Activated CD8-positive, alpha-beta T cell treated with anti-CD3 and anti-CD28 coated beads for 36 hours (primary cell): ENCODE measurements around the gene SRPK2. TPM values are rescaled to one million over a fixed set of nuclear protein-coding genes. Genes with fewer than 3 reads are reported as not detected.
"Not testable (repeated sequence)": the region's sequence is repeated elsewhere in the genome, so short reads cannot be mapped to it uniquely, and the experiment has no call there.

Experiments
- ATAC-seq: fragments of 200-7000 bp; cut with Tn5 transposase; one replicate; pipeline ENCODE4 v1.10.0; 2021; ENCODE audit warnings: mild to moderate bottlenecking, moderate library complexity
- CTCF ChIA-PET: fragments of 350-600 bp; sonication (Branson Sonifier 250); formaldehyde crosslinking; loops from one replicate; lab custom pipeline; 2021; ENCODE audit warnings: antibody characterized with exemption; lab: Charles Lee
- POLR2A ChIA-PET: fragments of 350-600 bp; sonication (Branson Sonifier 250); formaldehyde crosslinking; loops from one replicate; lab custom pipeline; 2021; ENCODE audit warnings: antibody characterized with exemption; lab: Charles Lee
- DNase-seq: peaks from one replicate; pipeline ENCODE4 v3.0.0-alpha.2; 2020
- H3K27ac Mint-ChIP-seq: one replicate; pipeline ENCODE4 v1.8.0; 2021; ENCODE audit warnings: mild to moderate bottlenecking, mixed read lengths
- H3K27me3 Mint-ChIP-seq: one replicate; pipeline ENCODE4 v1.8.0; 2021; ENCODE audit warnings: mixed read lengths
- H3K36me3 Mint-ChIP-seq: one replicate; pipeline ENCODE4 v1.8.0; 2021; ENCODE audit warnings: low read depth, mixed read lengths
- H3K4me1 Mint-ChIP-seq: one replicate; pipeline ENCODE4 v1.8.0; 2021; ENCODE audit warnings: low read depth, mixed read lengths
- H3K4me3 Mint-ChIP-seq: one replicate; pipeline ENCODE4 v1.8.0; 2021; ENCODE audit warnings: mild to moderate bottlenecking, moderate library complexity, mixed read lengths
- H3K9me3 Mint-ChIP-seq: one replicate; pipeline ENCODE4 v1.8.0; 2021; ENCODE audit warnings: mixed read lengths
- intact Hi-C: fragments of 100-400 bp; cut with micrococcal nuclease; formaldehyde crosslinking; loops from one replicate; pipeline ENCODE4 v1.10.0; 2022
- total RNA-seq, 2 experiments: library from RNA; stranded (reverse); gene quantifications; one replicate each; pipeline ENCODE4 v1.2.3, GENCODE V29; 2021
- TF ChIP-seq, protein P1 (sequence below): fragments of 200-600 bp; IDR thresholded peaks from one replicate; pipeline ENCODE4 v1.8.0; 2022; ENCODE audit warnings: antibody characterized with exemption, mild to moderate bottlenecking

The SRPK2 gene
- total RNA-seq, 2 experiments from 2014 or later: 32.9 to 33.5 TPM

DNA sequence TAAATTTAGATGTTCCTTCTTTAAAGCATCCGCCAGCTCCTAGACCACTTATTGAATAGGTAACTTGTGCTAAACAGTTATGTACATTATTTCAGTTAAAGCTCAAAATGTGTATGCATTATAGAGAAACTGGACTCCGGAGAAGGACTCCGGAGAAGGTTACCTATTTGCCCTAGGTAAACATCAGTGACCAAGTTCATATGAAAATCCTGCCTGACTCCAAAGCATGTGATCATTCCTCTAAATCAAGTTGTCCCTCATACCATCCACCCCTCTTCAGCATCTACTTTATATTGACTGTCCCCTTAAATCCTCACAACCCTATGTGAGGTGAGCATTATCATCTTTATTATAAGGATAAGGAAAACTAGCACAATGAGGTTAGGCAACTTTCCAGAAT, 147.5 kb downstream of the SRPK2 start:
- H3K36me3 Mint-ChIP-seq: peaks cover 1% of the 10 kb centered on the region
- ChIA-PET CTCF (interaction anchor here (1.1 to 1.7 kb wide), 2 partner anchors 28 to 88 kb away, joined by 3 read pairs; no protein-coding TSS in a partner anchor), POLR2A (interaction anchor here (1.0 kb wide), 1 partner anchor 16 kb away, joined by 3 read pairs; no protein-coding TSS in a partner anchor)
- no peaks in the 10 kb centered on the region for H3K9me3 Mint-ChIP-seq
- H3K27ac Mint-ChIP-seq: no peak overlapping the region
- intact Hi-C loops: no loop called here
- H3K27me3 Mint-ChIP-seq: no peaks in the 10 kb centered on the region
- peaks cover 48% of the 10 kb centered on the region for H3K4me1 Mint-ChIP-seq
- no peak for DNase-seq
- no peak overlapping the region for H3K4me3 Mint-ChIP-seq
- no peak for ATAC-seq
- TF ChIP-seq, protein P1, sequence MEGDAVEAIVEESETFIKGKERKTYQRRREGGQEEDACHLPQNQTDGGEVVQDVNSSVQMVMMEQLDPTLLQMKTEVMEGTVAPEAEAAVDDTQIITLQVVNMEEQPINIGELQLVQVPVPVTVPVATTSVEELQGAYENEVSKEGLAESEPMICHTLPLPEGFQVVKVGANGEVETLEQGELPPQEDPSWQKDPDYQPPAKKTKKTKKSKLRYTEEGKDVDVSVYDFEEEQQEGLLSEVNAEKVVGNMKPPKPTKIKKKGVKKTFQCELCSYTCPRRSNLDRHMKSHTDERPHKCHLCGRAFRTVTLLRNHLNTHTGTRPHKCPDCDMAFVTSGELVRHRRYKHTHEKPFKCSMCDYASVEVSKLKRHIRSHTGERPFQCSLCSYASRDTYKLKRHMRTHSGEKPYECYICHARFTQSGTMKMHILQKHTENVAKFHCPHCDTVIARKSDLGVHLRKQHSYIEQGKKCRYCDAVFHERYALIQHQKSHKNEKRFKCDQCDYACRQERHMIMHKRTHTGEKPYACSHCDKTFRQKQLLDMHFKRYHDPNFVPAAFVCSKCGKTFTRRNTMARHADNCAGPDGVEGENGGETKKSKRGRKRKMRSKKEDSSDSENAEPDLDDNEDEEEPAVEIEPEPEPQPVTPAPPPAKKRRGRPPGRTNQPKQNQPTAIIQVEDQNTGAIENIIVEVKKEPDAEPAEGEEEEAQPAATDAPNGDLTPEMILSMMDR: no peak

DNA sequence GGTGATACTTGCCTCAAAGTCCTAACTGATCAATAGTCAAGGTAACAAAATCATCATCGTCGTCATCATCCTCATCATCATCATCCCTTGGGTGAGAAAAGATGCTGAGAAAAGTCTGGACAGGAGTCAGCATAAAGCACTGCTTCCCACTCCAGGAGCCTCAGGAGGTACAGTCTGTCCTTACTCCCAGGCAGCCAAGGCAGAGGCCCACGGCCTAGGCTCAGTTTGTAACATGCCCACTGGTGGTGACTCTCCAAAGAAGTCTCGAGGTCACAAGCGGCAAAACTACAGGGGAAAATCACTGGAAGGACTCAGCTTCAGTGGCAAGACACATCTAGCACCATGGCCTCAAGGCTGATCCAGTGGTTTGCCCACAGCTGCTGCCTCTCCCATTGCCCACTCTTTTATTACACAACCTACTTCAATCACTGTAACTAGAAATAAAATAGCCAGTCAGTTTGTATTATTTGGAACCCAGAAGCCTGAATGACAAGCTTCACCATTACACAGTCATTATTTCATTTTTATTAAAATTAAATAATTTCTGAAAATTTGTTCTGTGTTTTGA, 150.4 kb downstream of the SRPK2 start:
- H3K27ac Mint-ChIP-seq: no peak overlapping the region
- TF ChIP-seq, protein P1: no peak
- H3K9me3 Mint-ChIP-seq: no peaks in the 10 kb centered on the region
- no peak for DNase-seq
- intact Hi-C loops: no loop called here
- peaks cover 56% of the 10 kb centered on the region for H3K4me1 Mint-ChIP-seq
- no peak for ATAC-seq
- H3K36me3 Mint-ChIP-seq: peaks cover 1% of the 10 kb centered on the region
- ChIA-PET POLR2A (interaction anchor here (0.5 kb wide), 1 partner anchor 150 kb away, joined by 3 read pairs; no protein-coding TSS in a partner anchor), CTCF (interaction anchor here (1.5 to 1.9 kb wide), 3 partner anchors 12 to 25 kb away, joined by 3 to 4 read pairs (median 4); no protein-coding TSS in a partner anchor)
- H3K27me3 Mint-ChIP-seq: no peaks in the 10 kb centered on the region
- no peak overlapping the region for H3K4me3 Mint-ChIP-seq

DNA sequence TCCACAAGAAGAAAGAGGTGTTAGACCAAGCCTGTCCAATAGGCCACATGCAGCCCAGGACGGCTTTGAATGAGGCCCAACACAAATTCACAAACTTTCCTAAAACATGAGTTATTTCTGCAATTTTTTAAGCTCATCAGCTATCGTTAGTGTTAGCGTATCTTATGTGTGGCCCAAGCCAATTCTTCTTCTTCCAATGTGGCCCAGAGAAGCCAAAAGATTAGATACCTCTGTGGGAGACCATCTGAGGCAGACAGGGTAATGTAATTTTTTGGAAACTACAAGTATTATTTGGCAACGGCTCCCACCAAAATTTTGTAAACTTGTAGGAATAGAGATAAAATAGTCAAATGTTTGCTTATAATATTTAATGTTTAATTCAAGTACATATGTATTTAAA, 153.8 kb downstream of the SRPK2 start:
- Mint-ChIP-seq H3K36me3 (no peaks in the 10 kb centered on the region), H3K27ac (no peak overlapping the region), H3K4me3 (no peak overlapping the region), H3K9me3 (no peaks in the 10 kb centered on the region), H3K4me1 (peaks cover 42% of the 10 kb centered on the region), H3K27me3 (no peaks in the 10 kb centered on the region)
- DNase-seq (no peak), ATAC-seq (no peak)
- POLR2A ChIA-PET: no interaction called here
- TF ChIP-seq, protein P1: no peak
- intact Hi-C loops: no loop called here
- CTCF ChIA-PET: no interaction called here

DNA sequence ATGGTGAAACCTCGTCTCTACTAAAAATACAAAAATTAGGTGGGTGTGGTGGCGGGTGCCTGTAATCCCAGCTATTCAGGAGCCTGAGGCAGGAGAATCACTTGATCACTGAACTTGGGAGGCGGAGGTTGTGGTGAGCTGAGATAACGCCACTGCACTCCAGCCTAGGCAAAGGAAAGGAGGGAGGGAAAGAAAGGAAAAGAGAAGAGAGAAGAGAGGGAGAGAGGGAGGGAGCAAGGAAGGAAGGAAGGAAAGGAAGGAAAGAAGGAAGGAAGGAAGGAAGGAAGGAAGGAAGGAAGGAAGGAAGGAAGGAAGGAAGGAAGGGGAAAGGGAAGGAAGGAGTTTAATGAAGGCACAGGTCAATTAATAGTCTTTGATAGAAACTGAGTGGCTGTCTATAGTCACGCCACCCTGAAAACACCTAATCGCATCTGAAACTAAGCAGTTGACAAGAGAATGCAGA, 155.9 kb downstream of the SRPK2 start:
- H3K4me3 Mint-ChIP-seq, H3K36me3 Mint-ChIP-seq, POLR2A ChIA-PET, ATAC-seq, DNase-seq, CTCF ChIA-PET, H3K27ac Mint-ChIP-seq, H3K9me3 Mint-ChIP-seq, H3K27me3 Mint-ChIP-seq, intact Hi-C loops: not testable (repeated sequence)
- H3K4me1 Mint-ChIP-seq: peaks cover 28% of the 10 kb centered on the region

DNA sequence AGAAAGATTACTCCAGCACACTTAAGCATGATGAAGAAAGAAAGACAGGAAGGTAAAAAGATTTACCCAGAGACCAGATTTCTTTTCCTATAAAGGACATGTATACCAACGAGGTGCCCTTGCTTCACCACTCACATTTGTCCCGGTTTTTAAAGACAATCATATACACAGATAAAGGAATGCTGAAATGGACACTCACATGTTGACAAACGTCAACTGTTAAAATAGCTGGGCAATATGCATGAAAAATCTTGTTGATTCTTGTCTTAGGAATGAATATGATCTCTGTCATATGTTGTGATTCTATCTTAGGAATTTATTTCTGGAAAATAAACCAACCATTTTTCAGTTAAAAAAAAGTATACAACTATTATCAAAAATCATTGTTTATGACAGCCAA, 158.2 kb downstream of the SRPK2 start:
- no peak for DNase-seq
- Mint-ChIP-seq H3K27ac (no peak overlapping the region), H3K36me3 (peaks cover 9% of the 10 kb centered on the region), H3K27me3 (no peaks in the 10 kb centered on the region), H3K4me1 (peaks cover 9% of the 10 kb centered on the region), H3K4me3 (no peak overlapping the region), H3K9me3 (no peaks in the 10 kb centered on the region)
- POLR2A ChIA-PET: interaction anchor here (1.4 kb wide), 1 partner anchor 38 kb away, joined by 3 read pairs; no protein-coding TSS in a partner anchor
- CTCF ChIA-PET: no interaction called here
- intact Hi-C loops: no loop called here
- TF ChIP-seq, protein P1: no peak
- ATAC-seq: no peak
